Measurements from ENCODE around the gene RTN1. TPM values are rescaled to one million over a fixed set of nuclear protein-coding genes. Genes with fewer than 3 reads are reported as not detected.
A peak's percentile ranks its signal among the peaks of the same experiment; 100 is the strongest.

The RTN1 gene
- total RNA-seq, 2 experiments from 2014 or later: 0.14 TPM; not detected in 1

- H3K27ac ChIP-seq (ENCODE audit: low read depth in 1 of 2, low read length in 2 of 2): no peak overlapping the region
- intact Hi-C loops (cut with DNase I, micrococcal nuclease): no loop called here
- H3K36me3 Mint-ChIP-seq (ENCODE audit: low read depth): no peaks in the 10 kb centered on the region
- H3K27me3 Mint-ChIP-seq: peaks cover 41% of the 10 kb centered on the region
- H3K4me3 Mint-ChIP-seq: no peak overlapping the region
- H3K9me3 Mint-ChIP-seq: no peaks in the 10 kb centered on the region
- DNase-seq: no peak
- peaks cover 0 to 5% of the 10 kb centered on the region in 2 experiments for H3K9me3 ChIP-seq (ENCODE audit: control insufficient read depth in 1 of 2, insufficient read depth in 1 of 2, low read length in 2 of 2)
- ChIA-PET POLR2A (no interaction called here), CTCF (no interaction called here)
- H3K4me3 ChIP-seq (ENCODE audit: low read length): no peak overlapping the region
- no peaks in the 10 kb centered on the region for H3K27me3 ChIP-seq (ENCODE audit: control insufficient read depth in 1 of 2, insufficient read depth in 2 of 2, low read length in 2 of 2)
- no peaks in the 10 kb centered on the region for H3K4me1 ChIP-seq (ENCODE audit: insufficient read depth, low read length)
- TF ChIP-seq CTCF (IDR thresholded peaks at IDR 0.05): no peak
- no peaks in the 10 kb centered on the region for H3K4me1 Mint-ChIP-seq (ENCODE audit: low read depth)
- no peak overlapping the region for H3K27ac Mint-ChIP-seq
- no peak for ATAC-seq (ENCODE audit: poor library complexity)
- no peaks in the 10 kb centered on the region for H3K36me3 ChIP-seq (ENCODE audit: insufficient read depth, low read length)
These were observed 180.2 kb downstream of the RTN1 start for GRCh38 chr14:59690426-59690825.

- H3K27ac ChIP-seq (ENCODE audit: low read depth in 1 of 2, low read length in 2 of 2): no peak overlapping the region
- H3K4me3 ChIP-seq (ENCODE audit: low read length): no peak overlapping the region
- no peaks in the 10 kb centered on the region for H3K9me3 Mint-ChIP-seq
- no peak overlapping the region for H3K4me3 Mint-ChIP-seq
- no peaks in the 10 kb centered on the region for H3K4me1 ChIP-seq (ENCODE audit: insufficient read depth, low read length)
- peaks cover 44% of the 10 kb centered on the region for H3K27me3 Mint-ChIP-seq
- TF ChIP-seq CTCF (IDR thresholded peaks at IDR 0.05): no peak
- POLR2A ChIA-PET: no interaction called here
- CTCF ChIA-PET: interaction anchor here (1.1 kb wide), 1 partner anchor 9 kb away, joined by 3 read pairs; no protein-coding TSS in a partner anchor
- DNase-seq: peak in 5 of 14 experiments; percentile 3 to 11 (median 3)
- ATAC-seq (ENCODE audit: poor library complexity): no peak
- H3K9me3 ChIP-seq (ENCODE audit: control insufficient read depth in 1 of 2, insufficient read depth in 1 of 2, low read length in 2 of 2): peaks cover 0 to 5% of the 10 kb centered on the region in 2 experiments
- no peaks in the 10 kb centered on the region for H3K36me3 Mint-ChIP-seq (ENCODE audit: low read depth)
- H3K27me3 ChIP-seq (ENCODE audit: control insufficient read depth in 1 of 2, insufficient read depth in 2 of 2, low read length in 2 of 2): no peaks in the 10 kb centered on the region
- no peaks in the 10 kb centered on the region for H3K36me3 ChIP-seq (ENCODE audit: insufficient read depth, low read length)
- intact Hi-C loops (cut with DNase I, micrococcal nuclease): no loop called here
- no peaks in the 10 kb centered on the region for H3K4me1 Mint-ChIP-seq (ENCODE audit: low read depth)
- H3K27ac Mint-ChIP-seq: no peak overlapping the region
These were observed 182.1 kb downstream of the RTN1 start for GRCh38 chr14:59688224-59689170.

GRCh38 chr14:59687663-59688062 lies 182.9 kb downstream of the RTN1 start:
- no peaks in the 10 kb centered on the region for H3K9me3 Mint-ChIP-seq
- Histone ChIP-seq H3K4me1 (ENCODE audit: insufficient read depth, low read length) (no peaks in the 10 kb centered on the region), H3K9me3 (ENCODE audit: control insufficient read depth in 1 of 2, insufficient read depth in 1 of 2, low read length in 2 of 2) (peaks cover 0 to 5% of the 10 kb centered on the region in 2 experiments), H3K27me3 (ENCODE audit: control insufficient read depth in 1 of 2, insufficient read depth in 2 of 2, low read length in 2 of 2) (no peaks in the 10 kb centered on the region), H3K4me3 (ENCODE audit: low read length) (no peak overlapping the region), H3K36me3 (ENCODE audit: insufficient read depth, low read length) (no peaks in the 10 kb centered on the region), H3K27ac (ENCODE audit: low read depth in 1 of 2, low read length in 2 of 2) (no peak overlapping the region)
- DNase-seq (no peak), ATAC-seq (ENCODE audit: poor library complexity) (no peak)
- no peak overlapping the region for H3K27ac Mint-ChIP-seq
- intact Hi-C loops (cut with DNase I, micrococcal nuclease): no loop called here
- CTCF ChIA-PET: no interaction called here
- POLR2A ChIA-PET: no interaction called here
- no peak for TF ChIP-seq CTCF (IDR thresholded peaks at IDR 0.05)
- H3K4me3 Mint-ChIP-seq: no peak overlapping the region
- H3K27me3 Mint-ChIP-seq: peaks cover 44% of the 10 kb centered on the region
- H3K4me1 Mint-ChIP-seq (ENCODE audit: low read depth): no peaks in the 10 kb centered on the region
- H3K36me3 Mint-ChIP-seq (ENCODE audit: low read depth): no peaks in the 10 kb centered on the region
